Effector CD8-positive, alpha-beta T cell (primary cell): ENCODE measurements around the gene SPTLC2.
"Not testable (repeated sequence)": the region's sequence is repeated elsewhere in the genome, so short reads cannot be mapped to it uniquely, and the experiment has no call there.

Source experiments
- DNase-seq: peaks from one replicate; lab custom pipeline; 2025; lab: John Stamatoyannopoulos, UW

The SPTLC2 gene

GRCh38 chr14:77549451-77549850 lies 67.0 kb downstream of the SPTLC2 start:
- DNase-seq: no peak

GRCh38 chr14:77547512-77548180 lies 68.8 kb downstream of the SPTLC2 start:
- DNase-seq: no peak

GRCh38 chr14:77545171-77545570 lies 71.3 kb downstream of the SPTLC2 start:
- DNase-seq: not testable (repeated sequence)

- no peak for DNase-seq
Observed at GRCh38 chr14:77544571-77544970, 71.9 kb downstream of the SPTLC2 start.

GRCh38 chr14:77543637-77544334 lies 72.7 kb downstream of the SPTLC2 start:
- DNase-seq: no peak

- no peak for DNase-seq
Observed at GRCh38 chr14:77543240-77543551, 73.2 kb downstream of the SPTLC2 start.

- no peak for DNase-seq
Observed at GRCh38 chr14:77542421-77543239, 73.8 kb downstream of the SPTLC2 start.

GRCh38 chr14:77541905-77542304 lies 74.5 kb downstream of the SPTLC2 start:
- DNase-seq: no peak

GRCh38 chr14:77536951-77537350 lies 79.5 kb downstream of the SPTLC2 start:
- DNase-seq: not testable (repeated sequence)

GRCh38 chr14:77531071-77531470 lies 85.4 kb downstream of the SPTLC2 start:
- DNase-seq: no peak

- no peak for DNase-seq
Observed at GRCh38 chr14:77529963-77530362, 86.5 kb downstream of the SPTLC2 start.

GRCh38 chr14:77529213-77529612 lies 87.2 kb downstream of the SPTLC2 start:
- DNase-seq: no peak

GRCh38 chr14:77528701-77529100 lies 87.7 kb downstream of the SPTLC2 start:
- not testable (repeated sequence) for DNase-seq

- no peak for DNase-seq
Observed at GRCh38 chr14:77526266-77526665, 90.2 kb downstream of the SPTLC2 start.

GRCh38 chr14:77524536-77524935 lies 91.9 kb downstream of the SPTLC2 start:
- DNase-seq: no peak

GRCh38 chr14:77523109-77523508 lies 93.3 kb downstream of the SPTLC2 start:
- DNase-seq: no peak

- no peak for DNase-seq
Observed at GRCh38 chr14:77520555-77520954, 95.9 kb downstream of the SPTLC2 start.

- DNase-seq: no peak
Observed at GRCh38 chr14:77516126-77516525, 100.3 kb downstream of the SPTLC2 start.

- DNase-seq: no peak
Observed at GRCh38 chr14:77511486-77512162, 104.8 kb downstream of the SPTLC2 start.

GRCh38 chr14:77509366-77509765 lies 107.1 kb downstream of the SPTLC2 start:
- no peak for DNase-seq

GRCh38 chr14:77508876-77509275 lies 107.6 kb downstream of the SPTLC2 start:
- DNase-seq: no peak

- DNase-seq: no peak
Observed at GRCh38 chr14:77508249-77508648, 108.2 kb downstream of the SPTLC2 start.
